Raji (cell line): ENCODE data around the gene SMURF1.

Experiments used
- POLR2A ChIP-seq: IDR thresholded peaks from 2 replicates; pipeline ENCODE4 v1.6.1; 2011; ENCODE audit warnings: low read depth, low read length, control low read depth; ENCODE audit not compliant: insufficient read depth

Gene SMURF1

GRCh38 chr7:99070361-99070760 is 73.5 kb downstream of the SMURF1 start:
- no peak for TF ChIP-seq POLR2A

GRCh38 chr7:99061001-99061776 is 82.7 kb downstream of the SMURF1 start:
- TF ChIP-seq POLR2A, result no peak

GRCh38 chr7:99054781-99055180 is 89.1 kb downstream of the SMURF1 start:
- TF ChIP-seq POLR2A, result no peak

GRCh38 chr7:99050971-99051370 is 92.9 kb downstream of the SMURF1 start:
- TF ChIP-seq POLR2A, result no peak

- TF ChIP-seq POLR2A, result no peak
These were observed 96.3 kb downstream of the SMURF1 start for GRCh38 chr7:99047526-99048077.

GRCh38 chr7:99046722-99047121 is 97.2 kb downstream of the SMURF1 start:
- TF ChIP-seq POLR2A, result no peak

- TF ChIP-seq POLR2A, result no peak
These were observed 101.0 kb downstream of the SMURF1 start for GRCh38 chr7:99042957-99043356.

- TF ChIP-seq POLR2A, result no peak
These were observed 102.4 kb downstream of the SMURF1 start for GRCh38 chr7:99041526-99041925.

GRCh38 chr7:99040104-99040958 is 103.6 kb downstream of the SMURF1 start:
- TF ChIP-seq POLR2A, result no peak

GRCh38 chr7:99039384-99039891 is 104.5 kb downstream of the SMURF1 start:
- no peak for TF ChIP-seq POLR2A

- no peak for TF ChIP-seq POLR2A
These were observed 105.6 kb downstream of the SMURF1 start for GRCh38 chr7:99038086-99038855.

GRCh38 chr7:99037327-99037940 is 106.5 kb downstream of the SMURF1 start:
- TF ChIP-seq POLR2A, result no peak

GRCh38 chr7:99036546-99037111 is 107.3 kb downstream of the SMURF1 start:
- TF ChIP-seq POLR2A, result no peak
